A673 (cell line): ENCODE data around the gene MYT1.

Experiments used
- EZH2 ChIP-seq: fragments of 200-600 bp; sonication (generic); IDR thresholded peaks from 2 replicates; pipeline ENCODE4 v1.6.1; 2017; ENCODE audit warnings: borderline replicate concordance, low read depth, mild to moderate bottlenecking, mixed read lengths, antibody characterized with exemption, low read length; ENCODE audit not compliant: poor library complexity, severe bottlenecking
- TF ChIP-seq, protein P1 (sequence below): fragments of 300-800, 200-600 bp; sonication (generic); conservative IDR thresholded peaks from 2 replicates; pipeline ENCODE4 v1.5.1; 2017; ENCODE audit warnings: low read depth, mild to moderate bottlenecking, antibody characterized with exemption, low read length, moderate library complexity, mixed read lengths

DNA sequence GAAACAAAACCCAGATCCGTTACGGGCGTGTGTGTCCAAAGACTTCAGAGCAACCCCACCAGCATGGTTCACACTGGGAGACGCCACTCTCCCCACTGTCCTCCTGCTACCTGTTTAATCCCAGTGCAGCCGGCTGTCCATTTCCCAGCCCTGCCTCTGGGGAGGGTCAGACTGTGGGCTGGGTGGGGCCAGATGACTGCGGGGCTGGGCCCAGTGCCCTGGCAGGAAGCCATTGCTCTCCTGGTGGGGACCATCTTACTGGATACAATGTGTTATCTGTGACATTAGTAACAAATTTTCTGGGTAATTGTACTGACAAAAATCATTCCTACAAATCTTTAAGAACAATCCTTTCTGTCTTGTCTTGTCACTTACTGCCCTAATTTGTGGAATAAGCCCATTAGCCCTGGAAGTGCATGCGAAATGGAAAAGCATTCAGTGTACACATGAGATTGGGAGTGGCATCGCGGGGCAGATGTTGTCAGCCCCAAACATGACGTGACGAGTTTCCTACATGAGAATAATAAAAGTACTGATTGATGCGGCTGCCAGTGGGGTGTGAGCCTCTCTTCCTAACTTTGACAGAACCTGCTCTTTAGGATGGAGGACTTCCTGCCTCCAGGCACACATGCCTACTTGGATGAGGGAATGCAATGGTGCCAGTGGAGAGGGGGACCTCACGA lies 53.4 kb downstream of the MYT1 start:
- TF ChIP-seq, protein P1, sequence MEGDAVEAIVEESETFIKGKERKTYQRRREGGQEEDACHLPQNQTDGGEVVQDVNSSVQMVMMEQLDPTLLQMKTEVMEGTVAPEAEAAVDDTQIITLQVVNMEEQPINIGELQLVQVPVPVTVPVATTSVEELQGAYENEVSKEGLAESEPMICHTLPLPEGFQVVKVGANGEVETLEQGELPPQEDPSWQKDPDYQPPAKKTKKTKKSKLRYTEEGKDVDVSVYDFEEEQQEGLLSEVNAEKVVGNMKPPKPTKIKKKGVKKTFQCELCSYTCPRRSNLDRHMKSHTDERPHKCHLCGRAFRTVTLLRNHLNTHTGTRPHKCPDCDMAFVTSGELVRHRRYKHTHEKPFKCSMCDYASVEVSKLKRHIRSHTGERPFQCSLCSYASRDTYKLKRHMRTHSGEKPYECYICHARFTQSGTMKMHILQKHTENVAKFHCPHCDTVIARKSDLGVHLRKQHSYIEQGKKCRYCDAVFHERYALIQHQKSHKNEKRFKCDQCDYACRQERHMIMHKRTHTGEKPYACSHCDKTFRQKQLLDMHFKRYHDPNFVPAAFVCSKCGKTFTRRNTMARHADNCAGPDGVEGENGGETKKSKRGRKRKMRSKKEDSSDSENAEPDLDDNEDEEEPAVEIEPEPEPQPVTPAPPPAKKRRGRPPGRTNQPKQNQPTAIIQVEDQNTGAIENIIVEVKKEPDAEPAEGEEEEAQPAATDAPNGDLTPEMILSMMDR, result no peak
- TF ChIP-seq EZH2, result no peak
